Measurements from ENCODE around the gene MAN2A2.
"Not testable (repeated sequence)": the region's sequence is repeated elsewhere in the genome, so short reads cannot be mapped to it uniquely, and the experiment has no call there.

Gene MAN2A2

GRCh38 chr15:90871139-90871715, 31.9 kb upstream of the MAN2A2 start:
- no peak for DNase-seq (ENCODE audit: low read depth)

- no peak for DNase-seq (ENCODE audit: low read depth)
Measured at GRCh38 chr15:90871716-90872485, 31.2 kb upstream of the MAN2A2 start.

GRCh38 chr15:90872486-90873184, 30.5 kb upstream of the MAN2A2 start:
- DNase-seq (ENCODE audit: low read depth) = no peak

GRCh38 chr15:90873488-90873997, 29.6 kb upstream of the MAN2A2 start:
- no peak for DNase-seq (ENCODE audit: low read depth)

GRCh38 chr15:90873998-90874605, 29.0 kb upstream of the MAN2A2 start:
- DNase-seq (ENCODE audit: low read depth) = no peak

- not testable (repeated sequence) for DNase-seq (ENCODE audit: low read depth)
Measured at GRCh38 chr15:90874986-90875385, 28.1 kb upstream of the MAN2A2 start.

- DNase-seq (ENCODE audit: low read depth) = no peak
Measured at GRCh38 chr15:90875549-90875981, 27.5 kb upstream of the MAN2A2 start.

- DNase-seq (ENCODE audit: low read depth) = no peak
Measured at GRCh38 chr15:90876046-90876445, 27.1 kb upstream of the MAN2A2 start.

- no peak for DNase-seq (ENCODE audit: low read depth)
Measured at GRCh38 chr15:90876512-90877170, 26.5 kb upstream of the MAN2A2 start.

- no peak for DNase-seq (ENCODE audit: low read depth)
Measured at GRCh38 chr15:90877315-90877714, 25.8 kb upstream of the MAN2A2 start.

GRCh38 chr15:90877996-90878395, 25.1 kb upstream of the MAN2A2 start:
- no peak for DNase-seq (ENCODE audit: low read depth)

GRCh38 chr15:90878660-90879059, 24.4 kb upstream of the MAN2A2 start:
- DNase-seq (ENCODE audit: low read depth) = no peak

GRCh38 chr15:90879730-90880366, 23.3 kb upstream of the MAN2A2 start:
- no peak for DNase-seq (ENCODE audit: low read depth)

GRCh38 chr15:90880381-90881145, 22.5 kb upstream of the MAN2A2 start:
- DNase-seq (ENCODE audit: low read depth) = no peak

- no peak for DNase-seq (ENCODE audit: low read depth)
Measured at GRCh38 chr15:90881181-90881977, 21.7 kb upstream of the MAN2A2 start.

GRCh38 chr15:90881978-90882721, 21.0 kb upstream of the MAN2A2 start:
- no peak for DNase-seq (ENCODE audit: low read depth)

- DNase-seq (ENCODE audit: low read depth) = no peak
Measured at GRCh38 chr15:90882781-90883525, 20.1 kb upstream of the MAN2A2 start.

GRCh38 chr15:90883526-90883975, 19.6 kb upstream of the MAN2A2 start:
- no peak for DNase-seq (ENCODE audit: low read depth)

Data from GM04504 (cell line).